Left colon (tissue), 2 donors: Measurements from ENCODE around the gene TTYH3. TPM values are rescaled to one million over a fixed set of nuclear protein-coding genes. Genes with fewer than 3 reads are reported as not detected.

Experiments used
- ATAC-seq: fragments of 200-7000 bp; cut with Tn5 transposase; one replicate; pipeline ENCODE4 v1.9.1; 2020; ENCODE audit warnings: mild to moderate bottlenecking, moderate library complexity
- DNase-seq, 2 donors: peaks; one replicate each; pipeline ENCODE4 v3.0.0-alpha.2; 2020
- intact Hi-C, 2 donors: fragments of 100-400 bp; cut with DNase I in 1 of 2; cut with micrococcal nuclease in 1 of 2; formaldehyde crosslinking; loops; one replicate each; pipeline versions ENCODE4 v1.11.2 to v1.14.0; 2022; cut with DNase I, micrococcal nuclease
- total RNA-seq, 2 donors: library from RNA; stranded (reverse); fragmentation: NEBNext Ultra II Directional; extraction: Animal tissue kit (Norgen Biotek cat#: 25700); gene quantifications; one replicate each; pipeline ENCODE4 v1.2.1, GENCODE V29; 2021
- donor health status: DM: no; HTN: no; CAD: no.
- donor health status: DM: yes; HTN: yes; CAD: no.

Gene TTYH3
- total RNA-seq, 2 donors from 2014 or later = 31.3 to 51.0 TPM

GRCh38 chr7:2657208-2657607 is 25.4 kb downstream of the TTYH3 start:
- no peak for DNase-seq
- intact Hi-C loops = no loop called here

GRCh38 chr7:2657920-2658671 is 26.3 kb downstream of the TTYH3 start:
- DNase-seq (no peak), ATAC-seq (no peak)
- intact Hi-C loops = no loop called here

More at GRCh38 chr7:2657208-2657607, 25.4 kb downstream of the TTYH3 start:
- ATAC-seq = no peak

- DNase-seq (no peak), ATAC-seq (no peak)
- intact Hi-C loops = no loop called here
These were observed 27.2 kb downstream of the TTYH3 start for GRCh38 chr7:2658941-2659340.

GRCh38 chr7:2659556-2660358 is 28.0 kb downstream of the TTYH3 start:
- intact Hi-C loops = no loop called here
- DNase-seq = no peak
- ATAC-seq = no peak

GRCh38 chr7:2660359-2661095 is 28.7 kb downstream of the TTYH3 start:
- no peak for ATAC-seq
- DNase-seq = no peak
- intact Hi-C loops = no loop called here

GRCh38 chr7:2661096-2661449 is 29.3 kb downstream of the TTYH3 start:
- no peak for ATAC-seq
- intact Hi-C loops = no loop called here
- no peak for DNase-seq

- DNase-seq (peak; percentile 25 to 41), ATAC-seq (peak; percentile 61)
- intact Hi-C loops = no loop called here
These were observed 30.0 kb downstream of the TTYH3 start for GRCh38 chr7:2661602-2662272.

GRCh38 chr7:2662273-2663120 is 30.7 kb downstream of the TTYH3 start:
- ATAC-seq (no peak), DNase-seq (peak in 1 of 2 donors; percentile 21)
- intact Hi-C loops = no loop called here

GRCh38 chr7:2663121-2663886 is 31.5 kb downstream of the TTYH3 start:
- DNase-seq = peak in 1 of 2 donors; percentile 29
- peak; percentile 31 for ATAC-seq
- intact Hi-C loops = no loop called here

- intact Hi-C loops = no loop called here
- ATAC-seq (no peak), DNase-seq (no peak)
These were observed 32.2 kb downstream of the TTYH3 start for GRCh38 chr7:2663960-2664359.

GRCh38 chr7:2665359-2665791 is 33.6 kb downstream of the TTYH3 start:
- DNase-seq (no peak), ATAC-seq (no peak)
- intact Hi-C loops = no loop called here

- DNase-seq = no peak
- no peak for ATAC-seq
- intact Hi-C loops = no loop called here
These were observed 34.4 kb downstream of the TTYH3 start for GRCh38 chr7:2666155-2666554.

- ATAC-seq (peak; percentile 61), DNase-seq (no peak)
- intact Hi-C loops = no loop called here
These were observed 34.9 kb downstream of the TTYH3 start for GRCh38 chr7:2666588-2667250.

GRCh38 chr7:2667843-2668242 is 36.1 kb downstream of the TTYH3 start:
- DNase-seq (no peak), ATAC-seq (no peak)
- intact Hi-C loops = no loop called here

GRCh38 chr7:2668401-2668800 is 36.6 kb downstream of the TTYH3 start:
- DNase-seq = no peak
- intact Hi-C loops = no loop called here
- ATAC-seq = no peak

- no peak for ATAC-seq
- intact Hi-C loops = no loop called here
- DNase-seq = no peak
These were observed 38.4 kb downstream of the TTYH3 start for GRCh38 chr7:2670171-2670570.
